Activated B cell treated with CpG ODN at 0.5 μM for 24 hours (primary cell): ENCODE results near the gene ATP7B. TPM values are rescaled to one million over a fixed set of nuclear protein-coding genes. Genes with fewer than 3 reads are reported as not detected.

Experiments
- ATAC-seq: fragments of 200-7000 bp; cut with Tn5 transposase; one replicate; pipeline ENCODE4 v1.10.0; 2021; ENCODE audit warnings: low read depth, mild to moderate bottlenecking, moderate library complexity
- CTCF ChIA-PET: fragments of 350-600 bp; sonication (Branson Sonifier 250); formaldehyde crosslinking; loops from one replicate; lab custom pipeline; 2021; ENCODE audit warnings: antibody characterized with exemption; lab: Charles Lee
- POLR2A ChIA-PET: fragments of 350-600 bp; sonication (Branson Sonifier 250); formaldehyde crosslinking; loops from one replicate; lab custom pipeline; 2021; ENCODE audit warnings: antibody characterized with exemption; lab: Charles Lee
- DNase-seq: peaks from one replicate; pipeline ENCODE4 v3.0.0; 2022
- H3K27ac Mint-ChIP-seq: one replicate; pipeline ENCODE4 v1.8.0; 2020; ENCODE audit warnings: mixed read lengths
- H3K27me3 Mint-ChIP-seq: one replicate; pipeline ENCODE4 v1.8.0; 2021; ENCODE audit warnings: mixed read lengths
- H3K36me3 Mint-ChIP-seq: one replicate; pipeline ENCODE4 v1.8.0; 2021; ENCODE audit warnings: low read depth, mixed read lengths
- H3K4me1 Mint-ChIP-seq: one replicate; pipeline ENCODE4 v1.8.0; 2021; ENCODE audit warnings: mixed read lengths
- H3K4me3 Mint-ChIP-seq: one replicate; pipeline ENCODE4 v1.8.0; 2020; ENCODE audit warnings: mild to moderate bottlenecking, mixed read lengths
- H3K9me3 Mint-ChIP-seq: one replicate; pipeline ENCODE4 v1.8.0; 2020; ENCODE audit warnings: mixed read lengths
- intact Hi-C: fragments of 100-400 bp; cut with micrococcal nuclease; formaldehyde crosslinking; loops from one replicate; pipeline ENCODE4 v1.15.1; 2024
- total RNA-seq: library from RNA; stranded (reverse); gene quantifications from 2 replicates; pipeline ENCODE4 v1.2.3, GENCODE V29; 2022
- TF ChIP-seq, protein P1 (sequence below): fragments of 200-600 bp; IDR thresholded peaks from one replicate; pipeline ENCODE4 v1.8.0; 2022; ENCODE audit warnings: antibody characterized with exemption, mild to moderate bottlenecking

ATP7B gene
- total RNA-seq, 1 donor from 2014 or later, result 0.40 TPM

DNA sequence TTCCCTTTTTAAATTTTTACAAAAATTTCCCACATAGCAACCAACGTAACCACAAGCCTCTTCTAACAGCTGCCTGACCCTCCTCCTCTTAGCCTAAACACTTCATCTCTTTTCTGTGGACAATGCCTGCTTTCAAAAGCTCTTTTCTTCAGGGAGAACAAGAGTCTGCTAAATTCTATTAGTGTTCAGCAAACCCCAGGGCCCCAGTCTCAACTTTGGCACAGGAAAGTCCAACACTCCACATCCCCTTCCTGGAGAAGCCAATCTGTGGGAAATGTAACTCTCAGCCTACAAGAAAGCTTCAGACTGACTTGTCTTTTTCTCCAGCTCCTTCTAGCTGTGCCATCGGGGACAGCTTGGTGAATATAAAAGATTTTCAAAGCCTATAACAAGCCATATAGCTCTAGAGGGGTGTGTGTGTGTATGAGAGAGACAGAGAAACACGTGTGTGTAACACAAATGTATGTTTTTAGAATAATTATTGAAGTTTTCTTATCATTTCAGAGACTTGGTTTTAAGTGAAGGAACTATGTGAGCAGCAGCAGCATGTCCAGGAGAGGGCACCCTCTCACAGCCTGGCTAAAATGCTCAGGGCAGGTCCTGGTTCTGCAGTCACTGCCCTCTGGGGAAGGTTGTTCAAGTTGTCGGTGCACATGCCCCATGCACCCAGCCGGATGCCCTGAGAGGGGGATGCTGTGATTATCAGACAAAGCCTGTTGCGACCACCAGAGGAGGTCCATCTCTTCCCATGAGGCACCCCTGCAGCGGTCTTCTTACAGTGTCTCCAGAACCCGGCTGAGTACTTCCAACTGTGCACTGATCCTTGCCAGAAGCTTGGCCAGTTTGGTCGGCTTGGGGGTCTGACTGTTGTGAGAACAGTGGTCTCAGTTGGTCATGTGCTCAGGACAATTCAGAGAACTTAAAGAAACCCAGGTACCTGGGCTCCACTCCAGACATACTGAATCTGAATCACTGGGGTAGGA, 115.1 kb downstream of the ATP7B start:
- no peaks in the 10 kb centered on the region for H3K4me1 Mint-ChIP-seq
- intact Hi-C loops, result loop anchor here (1.0 kb wide), 2 partner anchors 231 to 554 kb away; partner anchors contain the start of gene VPS36
- H3K27me3 Mint-ChIP-seq, result peaks cover 16% of the 10 kb centered on the region
- CTCF ChIA-PET, result interaction anchor here (0.8 to 2.6 kb wide), 3 partner anchors 10 to 231 kb away, joined by 3 to 18 read pairs (median 3); no protein-coding TSS in a partner anchor
- TF ChIP-seq, protein P1, sequence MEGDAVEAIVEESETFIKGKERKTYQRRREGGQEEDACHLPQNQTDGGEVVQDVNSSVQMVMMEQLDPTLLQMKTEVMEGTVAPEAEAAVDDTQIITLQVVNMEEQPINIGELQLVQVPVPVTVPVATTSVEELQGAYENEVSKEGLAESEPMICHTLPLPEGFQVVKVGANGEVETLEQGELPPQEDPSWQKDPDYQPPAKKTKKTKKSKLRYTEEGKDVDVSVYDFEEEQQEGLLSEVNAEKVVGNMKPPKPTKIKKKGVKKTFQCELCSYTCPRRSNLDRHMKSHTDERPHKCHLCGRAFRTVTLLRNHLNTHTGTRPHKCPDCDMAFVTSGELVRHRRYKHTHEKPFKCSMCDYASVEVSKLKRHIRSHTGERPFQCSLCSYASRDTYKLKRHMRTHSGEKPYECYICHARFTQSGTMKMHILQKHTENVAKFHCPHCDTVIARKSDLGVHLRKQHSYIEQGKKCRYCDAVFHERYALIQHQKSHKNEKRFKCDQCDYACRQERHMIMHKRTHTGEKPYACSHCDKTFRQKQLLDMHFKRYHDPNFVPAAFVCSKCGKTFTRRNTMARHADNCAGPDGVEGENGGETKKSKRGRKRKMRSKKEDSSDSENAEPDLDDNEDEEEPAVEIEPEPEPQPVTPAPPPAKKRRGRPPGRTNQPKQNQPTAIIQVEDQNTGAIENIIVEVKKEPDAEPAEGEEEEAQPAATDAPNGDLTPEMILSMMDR, result no peak
- peak; percentile 50 for ATAC-seq
- DNase-seq, result no peak
- no peak overlapping the region for H3K4me3 Mint-ChIP-seq
- no peak overlapping the region for H3K27ac Mint-ChIP-seq
- POLR2A ChIA-PET, result no interaction called here
- no peaks in the 10 kb centered on the region for H3K9me3 Mint-ChIP-seq
- H3K36me3 Mint-ChIP-seq, result no peaks in the 10 kb centered on the region

DNA sequence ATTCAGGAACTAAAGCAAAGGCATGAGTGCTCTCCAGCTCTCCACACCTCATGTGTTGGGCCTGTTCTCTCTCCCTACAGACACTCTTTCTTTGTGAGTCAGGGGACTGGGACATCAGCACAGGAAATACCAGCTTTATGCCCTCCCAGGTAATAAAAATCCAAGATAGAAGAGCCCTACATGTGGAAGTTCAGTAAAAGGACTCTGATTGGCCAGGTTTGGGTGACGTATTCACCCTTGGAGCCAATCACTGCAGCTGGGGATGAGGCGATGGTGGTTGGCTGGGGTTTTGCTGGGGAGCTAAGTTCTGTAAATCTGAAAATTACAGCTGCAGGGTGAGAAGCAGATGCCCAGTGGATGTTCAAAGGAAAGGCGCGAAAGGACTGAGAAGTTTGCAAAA, 117.0 kb downstream of the ATP7B start:
- Mint-ChIP-seq H3K4me3 (no peak overlapping the region), H3K27ac (no peak overlapping the region)
- POLR2A ChIA-PET, result no interaction called here

DNA sequence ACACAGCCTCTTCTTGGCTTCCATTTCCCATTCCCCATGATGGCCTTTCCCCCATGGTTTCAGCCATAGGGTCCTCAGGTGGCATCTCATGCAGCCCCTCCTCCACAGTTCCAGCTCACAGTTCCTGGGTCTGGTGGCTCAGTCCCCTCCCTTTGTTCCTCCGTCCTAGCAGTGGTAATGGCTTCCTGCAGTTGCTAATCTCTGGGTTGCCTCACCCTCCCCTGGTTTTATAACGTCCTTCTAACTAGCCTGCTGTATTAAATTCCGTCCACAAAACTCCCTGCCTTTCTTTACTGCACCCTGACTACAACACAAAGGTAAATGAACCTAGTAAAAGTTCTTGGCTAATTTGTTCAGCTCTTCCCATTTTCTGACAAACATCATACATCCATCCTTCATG, 118.6 kb downstream of the ATP7B start:
- TF ChIP-seq, protein P1, result no peak
- ATAC-seq (no peak), DNase-seq (no peak)
- ChIA-PET POLR2A (no interaction called here), CTCF (interaction anchor here (2.4 kb wide), 1 partner anchor 77 kb away, joined by 5 read pairs; no protein-coding TSS in a partner anchor)
- Mint-ChIP-seq H3K36me3 (no peaks in the 10 kb centered on the region), H3K9me3 (no peaks in the 10 kb centered on the region), H3K4me3 (no peak overlapping the region), H3K27me3 (peaks cover 18% of the 10 kb centered on the region), H3K27ac (no peak overlapping the region), H3K4me1 (no peaks in the 10 kb centered on the region)
- intact Hi-C loops, result no loop called here

More for the DNA sequence above, 117.0 kb downstream of the ATP7B start:
- Mint-ChIP-seq H3K27me3 (peaks cover 18% of the 10 kb centered on the region), H3K4me1 (no peaks in the 10 kb centered on the region), H3K36me3 (no peaks in the 10 kb centered on the region), H3K9me3 (no peaks in the 10 kb centered on the region)
- ATAC-seq (no peak), DNase-seq (no peak)
- intact Hi-C loops, result no loop called here
- TF ChIP-seq, protein P1, result no peak
- CTCF ChIA-PET, result interaction anchor here (1.1 to 2.6 kb wide), 3 partner anchors 53 to 233 kb away, joined by 3 to 18 read pairs (median 5); no protein-coding TSS in a partner anchor

DNA sequence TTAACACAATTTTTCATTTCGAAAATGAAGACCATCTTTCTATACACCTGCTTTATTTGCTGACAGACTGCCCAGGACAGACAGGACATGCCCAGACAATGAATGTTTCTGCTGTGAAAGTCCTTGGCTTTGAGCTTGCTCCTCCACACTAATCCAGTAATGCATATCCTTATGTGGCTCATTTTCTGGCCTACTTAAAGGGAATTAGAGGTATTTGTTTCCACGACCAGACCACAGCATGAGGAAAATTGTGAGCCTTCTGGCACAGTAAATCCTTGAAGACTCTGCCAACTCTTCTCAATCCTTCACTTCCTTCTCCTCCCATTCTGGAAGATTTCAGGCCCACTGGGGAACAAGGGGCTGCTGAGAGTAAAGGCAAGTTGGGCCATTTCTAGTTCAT, 123.8 kb downstream of the ATP7B start:
- peaks cover 13% of the 10 kb centered on the region for H3K9me3 Mint-ChIP-seq
- intact Hi-C loops, result no loop called here

More for the DNA sequence above, 123.8 kb downstream of the ATP7B start:
- ChIA-PET CTCF (no interaction called here), POLR2A (no interaction called here)
- TF ChIP-seq, protein P1, result no peak
- no peak for DNase-seq
- Mint-ChIP-seq H3K4me1 (no peaks in the 10 kb centered on the region), H3K36me3 (no peaks in the 10 kb centered on the region), H3K4me3 (no peak overlapping the region), H3K27me3 (peaks cover 2% of the 10 kb centered on the region), H3K27ac (no peak overlapping the region)
- no peak for ATAC-seq
